K562 (cell line): ENCODE measurements around the gene VPS16.

Source experiments
- DPF2 ChIP-seq: fragments of 450-650 bp; IDR thresholded peaks from 2 replicates; pipeline ENCODE4 v1.6.1; 2016
- RBBP5 ChIP-seq: fragments of 200-600 bp; sonication (generic); IDR thresholded peaks from 2 replicates; pipeline ENCODE4 v1.6.1; 2012; ENCODE audit warnings: borderline replicate concordance, mild to moderate bottlenecking, low read length, control low read depth, inconsistent platforms; ENCODE audit not compliant: insufficient read depth, poor library complexity, severe bottlenecking
- STAT5B ChIP-seq: fragments of 250-450 bp; sonication (Bioruptor Pico); IDR thresholded peaks from 2 replicates; pipeline ENCODE4 v1.8.0; 2021; ENCODE audit warnings: mild to moderate bottlenecking, inconsistent platforms
- TAF1 ChIP-seq: IDR thresholded peaks from 2 replicates; pipeline ENCODE4 v1.6.1; 2011; ENCODE audit warnings: mild to moderate bottlenecking, low read length, moderate library complexity; ENCODE audit not compliant: insufficient read depth, control insufficient read depth, severe bottlenecking; ENCODE audit errors: extremely low read depth
- TF ChIP-seq, protein P1 (sequence below): fragments of 450-650 bp; formaldehyde crosslinking; IDR thresholded peaks from 2 replicates; pipeline ENCODE4 v1.4.0; 2022; ENCODE audit warnings: mild to moderate bottlenecking, moderate library complexity
- TF ChIP-seq, protein P2 (sequence below), 3 experiments: IDR thresholded peaks in 2 of 3; conservative IDR thresholded peaks in 1 of 3; 2 replicates each; pipeline ENCODE4 v1.5.1; 2011 to 2012; ENCODE audit warnings: low read length in 3 of 3, mild to moderate bottlenecking in 3 of 3, control low read depth in 2 of 3, improper control_type of control experiment in 1 of 3, inconsistent platforms in 1 of 3, low read depth in 1 of 3, mixed read lengths in 1 of 3, moderate library complexity in 1 of 3; ENCODE audit not compliant: insufficient read depth in 2 of 3
- TF ChIP-seq, protein P3 (sequence below): sonication (generic); formaldehyde crosslinking; IDR thresholded peaks from 2 replicates; pipeline ENCODE4 v1.8.1; 2023; ENCODE audit warnings: mild to moderate bottlenecking, missing genetic modification reagents
- TF ChIP-seq, protein P4 (sequence below): fragments of 150-350 bp; conservative IDR thresholded peaks from 2 replicates; pipeline ENCODE4 v1.6.1; 2014; ENCODE audit warnings: low read length

DNA sequence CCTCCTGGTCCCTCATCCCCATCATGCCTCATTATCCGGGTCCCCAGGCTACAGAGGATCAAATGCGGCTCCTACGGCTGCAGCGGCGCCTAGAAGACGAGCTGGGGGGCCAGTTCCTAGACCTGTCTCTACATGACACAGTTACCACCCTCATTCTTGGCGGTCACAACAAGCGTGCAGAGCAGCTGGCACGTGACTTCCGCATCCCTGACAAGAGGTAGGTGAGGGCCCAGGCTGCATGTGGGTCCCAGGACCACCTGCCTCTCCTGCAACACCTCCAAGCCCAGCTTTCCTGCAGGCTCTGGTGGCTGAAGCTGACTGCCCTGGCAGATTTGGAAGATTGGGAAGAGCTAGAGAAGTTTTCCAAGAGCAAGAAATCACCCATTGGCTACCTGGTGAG is 24.6 kb downstream of the VPS16 start:
- TF ChIP-seq, protein P1, sequence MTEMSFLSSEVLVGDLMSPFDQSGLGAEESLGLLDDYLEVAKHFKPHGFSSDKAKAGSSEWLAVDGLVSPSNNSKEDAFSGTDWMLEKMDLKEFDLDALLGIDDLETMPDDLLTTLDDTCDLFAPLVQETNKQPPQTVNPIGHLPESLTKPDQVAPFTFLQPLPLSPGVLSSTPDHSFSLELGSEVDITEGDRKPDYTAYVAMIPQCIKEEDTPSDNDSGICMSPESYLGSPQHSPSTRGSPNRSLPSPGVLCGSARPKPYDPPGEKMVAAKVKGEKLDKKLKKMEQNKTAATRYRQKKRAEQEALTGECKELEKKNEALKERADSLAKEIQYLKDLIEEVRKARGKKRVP, result no peak
- no peak for TF ChIP-seq RBBP5
- TF ChIP-seq, protein P2, sequence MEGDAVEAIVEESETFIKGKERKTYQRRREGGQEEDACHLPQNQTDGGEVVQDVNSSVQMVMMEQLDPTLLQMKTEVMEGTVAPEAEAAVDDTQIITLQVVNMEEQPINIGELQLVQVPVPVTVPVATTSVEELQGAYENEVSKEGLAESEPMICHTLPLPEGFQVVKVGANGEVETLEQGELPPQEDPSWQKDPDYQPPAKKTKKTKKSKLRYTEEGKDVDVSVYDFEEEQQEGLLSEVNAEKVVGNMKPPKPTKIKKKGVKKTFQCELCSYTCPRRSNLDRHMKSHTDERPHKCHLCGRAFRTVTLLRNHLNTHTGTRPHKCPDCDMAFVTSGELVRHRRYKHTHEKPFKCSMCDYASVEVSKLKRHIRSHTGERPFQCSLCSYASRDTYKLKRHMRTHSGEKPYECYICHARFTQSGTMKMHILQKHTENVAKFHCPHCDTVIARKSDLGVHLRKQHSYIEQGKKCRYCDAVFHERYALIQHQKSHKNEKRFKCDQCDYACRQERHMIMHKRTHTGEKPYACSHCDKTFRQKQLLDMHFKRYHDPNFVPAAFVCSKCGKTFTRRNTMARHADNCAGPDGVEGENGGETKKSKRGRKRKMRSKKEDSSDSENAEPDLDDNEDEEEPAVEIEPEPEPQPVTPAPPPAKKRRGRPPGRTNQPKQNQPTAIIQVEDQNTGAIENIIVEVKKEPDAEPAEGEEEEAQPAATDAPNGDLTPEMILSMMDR (IDR thresholded peaks at IDR 0.05 in 2 of 3, conservative IDR thresholded peaks at IDR 0.05 in 1 of 3; ENCODE audit: insufficient read depth in 2 of 3, low read depth in 1 of 3, low read length in 3 of 3), result no peak
- TF ChIP-seq, protein P3, sequence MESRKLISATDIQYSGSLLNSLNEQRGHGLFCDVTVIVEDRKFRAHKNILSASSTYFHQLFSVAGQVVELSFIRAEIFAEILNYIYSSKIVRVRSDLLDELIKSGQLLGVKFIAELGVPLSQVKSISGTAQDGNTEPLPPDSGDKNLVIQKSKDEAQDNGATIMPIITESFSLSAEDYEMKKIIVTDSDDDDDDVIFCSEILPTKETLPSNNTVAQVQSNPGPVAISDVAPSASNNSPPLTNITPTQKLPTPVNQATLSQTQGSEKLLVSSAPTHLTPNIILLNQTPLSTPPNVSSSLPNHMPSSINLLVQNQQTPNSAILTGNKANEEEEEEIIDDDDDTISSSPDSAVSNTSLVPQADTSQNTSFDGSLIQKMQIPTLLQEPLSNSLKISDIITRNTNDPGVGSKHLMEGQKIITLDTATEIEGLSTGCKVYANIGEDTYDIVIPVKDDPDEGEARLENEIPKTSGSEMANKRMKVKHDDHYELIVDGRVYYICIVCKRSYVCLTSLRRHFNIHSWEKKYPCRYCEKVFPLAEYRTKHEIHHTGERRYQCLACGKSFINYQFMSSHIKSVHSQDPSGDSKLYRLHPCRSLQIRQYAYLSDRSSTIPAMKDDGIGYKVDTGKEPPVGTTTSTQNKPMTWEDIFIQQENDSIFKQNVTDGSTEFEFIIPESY (CRISPR knock-in tag), result no peak
- TF ChIP-seq TAF1, result no peak
- no peak for TF ChIP-seq STAT5B (CRISPR knock-in tag)
- TF ChIP-seq DPF2, result no peak
- TF ChIP-seq, protein P4, sequence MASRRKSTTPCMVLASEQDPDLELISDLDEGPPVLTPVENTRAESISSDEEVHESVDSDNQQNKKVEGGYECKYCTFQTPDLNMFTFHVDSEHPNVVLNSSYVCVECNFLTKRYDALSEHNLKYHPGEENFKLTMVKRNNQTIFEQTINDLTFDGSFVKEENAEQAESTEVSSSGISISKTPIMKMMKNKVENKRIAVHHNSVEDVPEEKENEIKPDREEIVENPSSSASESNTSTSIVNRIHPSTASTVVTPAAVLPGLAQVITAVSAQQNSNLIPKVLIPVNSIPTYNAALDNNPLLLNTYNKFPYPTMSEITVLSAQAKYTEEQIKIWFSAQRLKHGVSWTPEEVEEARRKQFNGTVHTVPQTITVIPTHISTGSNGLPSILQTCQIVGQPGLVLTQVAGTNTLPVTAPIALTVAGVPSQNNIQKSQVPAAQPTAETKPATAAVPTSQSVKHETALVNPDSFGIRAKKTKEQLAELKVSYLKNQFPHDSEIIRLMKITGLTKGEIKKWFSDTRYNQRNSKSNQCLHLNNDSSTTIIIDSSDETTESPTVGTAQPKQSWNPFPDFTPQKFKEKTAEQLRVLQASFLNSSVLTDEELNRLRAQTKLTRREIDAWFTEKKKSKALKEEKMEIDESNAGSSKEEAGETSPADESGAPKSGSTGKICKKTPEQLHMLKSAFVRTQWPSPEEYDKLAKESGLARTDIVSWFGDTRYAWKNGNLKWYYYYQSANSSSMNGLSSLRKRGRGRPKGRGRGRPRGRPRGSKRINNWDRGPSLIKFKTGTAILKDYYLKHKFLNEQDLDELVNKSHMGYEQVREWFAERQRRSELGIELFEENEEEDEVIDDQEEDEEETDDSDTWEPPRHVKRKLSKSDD, result no peak
